Skeletal muscle tissue (tissue), 4 donors: ENCODE results near the gene IFT52. TPM values are rescaled to one million over a fixed set of nuclear protein-coding genes. Genes with fewer than 3 reads are reported as not detected.

Source experiments
- H3K27ac ChIP-seq: one replicate; pipeline ENCODE4 v1.7.0; 2013; ENCODE audit warnings: mild to moderate bottlenecking, low read depth, low read length, inconsistent platforms
- H3K27me3 ChIP-seq, 3 donors: one replicate each; pipeline ENCODE4 v1.7.0; 2013; ENCODE audit warnings: low read length in 3 of 3; ENCODE audit not compliant: control insufficient read depth in 3 of 3, insufficient read depth in 3 of 3
- H3K36me3 ChIP-seq, 3 donors: one replicate each; pipeline ENCODE4 v1.7.0; 2013; ENCODE audit warnings: low read length in 3 of 3; ENCODE audit not compliant: control insufficient read depth in 3 of 3, insufficient read depth in 3 of 3
- H3K4me1 ChIP-seq, 3 donors: one replicate each; pipeline ENCODE4 v1.7.0; 2013; ENCODE audit warnings: low read length in 3 of 3, mild to moderate bottlenecking in 3 of 3; ENCODE audit not compliant: control insufficient read depth in 3 of 3, insufficient read depth in 3 of 3
- H3K4me3 ChIP-seq, 3 donors: one replicate each; pipeline ENCODE4 v1.7.0; 2013; ENCODE audit warnings: low read length in 3 of 3
- H3K9ac ChIP-seq, 3 donors: one replicate each; pipeline ENCODE4 v1.7.0; 2013; ENCODE audit warnings: low read length in 3 of 3, mild to moderate bottlenecking in 3 of 3, moderate library complexity in 2 of 3, low read depth in 1 of 3
- H3K9me3 ChIP-seq, 3 donors: one replicate each; pipeline ENCODE4 v1.7.0; 2013; ENCODE audit warnings: low read length in 3 of 3; ENCODE audit not compliant: control insufficient read depth in 3 of 3
- total RNA-seq: library from RNA; depleted of rRNA; stranded (reverse); fragments of >200 nt; gene quantifications from one replicate; pipeline ENCODE4 v1.2.3, GENCODE V29; 2014
- donor health status: Osteomylitis.

Gene IFT52
- total RNA-seq, 1 donor from 2014 or later, result 45.4 TPM

GRCh38 chr20:43681991-43682410 lies 91.3 kb downstream of the IFT52 start:
- Histone ChIP-seq H3K4me3 (no peak overlapping the region), H3K27ac (no peak overlapping the region), H3K4me1 (peaks cover 2 to 8% (median 5%) of the 10 kb centered on the region in 3 donors), H3K27me3 (no peaks in the 10 kb centered on the region), H3K9ac (no peak overlapping the region), H3K9me3 (no peaks in the 10 kb centered on the region), H3K36me3 (no peaks in the 10 kb centered on the region)

- no peaks in the 10 kb centered on the region for H3K36me3 ChIP-seq
- no peak overlapping the region for H3K4me3 ChIP-seq
- no peak overlapping the region for H3K9ac ChIP-seq
- no peaks in the 10 kb centered on the region for H3K9me3 ChIP-seq
- H3K27ac ChIP-seq, result no peak overlapping the region
- peaks cover 2 to 8% (median 5%) of the 10 kb centered on the region in 3 donors for H3K4me1 ChIP-seq
- no peaks in the 10 kb centered on the region for H3K27me3 ChIP-seq
Measured at GRCh38 chr20:43682446-43682845, 91.7 kb downstream of the IFT52 start.

- H3K27ac ChIP-seq, result no peak overlapping the region
- no peaks in the 10 kb centered on the region for H3K9me3 ChIP-seq
- no peak overlapping the region for H3K4me3 ChIP-seq
- no peak overlapping the region for H3K9ac ChIP-seq
- H3K4me1 ChIP-seq, result peaks cover 0 to 3% (median under 1%) of the 10 kb centered on the region in 3 donors
- H3K27me3 ChIP-seq, result no peaks in the 10 kb centered on the region
- H3K36me3 ChIP-seq, result no peaks in the 10 kb centered on the region
Measured at GRCh38 chr20:43686820-43687219, 96.1 kb downstream of the IFT52 start.

- Histone ChIP-seq H3K4me1 (no peaks in the 10 kb centered on the region), H3K27ac (no peak overlapping the region), H3K4me3 (no peak overlapping the region), H3K36me3 (no peaks in the 10 kb centered on the region), H3K27me3 (no peaks in the 10 kb centered on the region), H3K9me3 (no peaks in the 10 kb centered on the region), H3K9ac (no peak overlapping the region)
Measured at GRCh38 chr20:43689165-43689564, 98.4 kb downstream of the IFT52 start.

GRCh38 chr20:43690943-43691598 lies 100.3 kb downstream of the IFT52 start:
- Histone ChIP-seq H3K9ac (no peak overlapping the region), H3K9me3 (no peaks in the 10 kb centered on the region), H3K36me3 (no peaks in the 10 kb centered on the region), H3K27ac (no peak overlapping the region), H3K4me3 (no peak overlapping the region), H3K4me1 (no peaks in the 10 kb centered on the region), H3K27me3 (no peaks in the 10 kb centered on the region)

GRCh38 chr20:43691928-43692524 lies 101.3 kb downstream of the IFT52 start:
- Histone ChIP-seq H3K27me3 (no peaks in the 10 kb centered on the region), H3K27ac (no peak overlapping the region), H3K36me3 (no peaks in the 10 kb centered on the region), H3K9me3 (no peaks in the 10 kb centered on the region), H3K9ac (no peak overlapping the region), H3K4me3 (no peak overlapping the region), H3K4me1 (no peaks in the 10 kb centered on the region)

GRCh38 chr20:43694763-43695162 lies 104.0 kb downstream of the IFT52 start:
- H3K27ac ChIP-seq, result no peak overlapping the region
- H3K27me3 ChIP-seq, result no peaks in the 10 kb centered on the region
- H3K4me1 ChIP-seq, result no peaks in the 10 kb centered on the region
- H3K36me3 ChIP-seq, result no peaks in the 10 kb centered on the region
- H3K9me3 ChIP-seq, result no peaks in the 10 kb centered on the region
- no peak overlapping the region for H3K9ac ChIP-seq
- H3K4me3 ChIP-seq, result no peak overlapping the region

- H3K4me1 ChIP-seq, result no peaks in the 10 kb centered on the region
- H3K9ac ChIP-seq, result no peak overlapping the region
- no peak overlapping the region for H3K4me3 ChIP-seq
- no peaks in the 10 kb centered on the region for H3K27me3 ChIP-seq
- no peaks in the 10 kb centered on the region for H3K9me3 ChIP-seq
- no peak overlapping the region for H3K27ac ChIP-seq
- no peaks in the 10 kb centered on the region for H3K36me3 ChIP-seq
Measured at GRCh38 chr20:43695571-43695970, 104.8 kb downstream of the IFT52 start.

Other genes starting within 250 kb of the IFT52 start
- gene SRSF6, start 133.0 kb upstream of the IFT52 start, total RNA-seq, result 44.9 TPM
- 7.8 TPM for gene L3MBTL1, start 83.2 kb upstream of the IFT52 start, total RNA-seq
- 1.0 TPM for gene SGK2, start 31.9 kb upstream of the IFT52 start, total RNA-seq
- gene MYBL2, start 76.2 kb downstream of the IFT52 start, total RNA-seq, result 3.1 TPM
- not detected for gene GTSF1L, start 136.1 kb downstream of the IFT52 start, total RNA-seq